GM12878 (cell line): ENCODE measurements around the gene SERPINB10.

Source experiments
- EZH2 ChIP-seq: IDR thresholded peaks from 2 replicates; pipeline ENCODE4 v1.6.1; 2012; ENCODE audit warnings: low read depth, mild to moderate bottlenecking, control low read depth, inconsistent platforms, low read length, borderline replicate concordance; ENCODE audit not compliant: control insufficient read depth
- JUND ChIP-seq: IDR thresholded peaks from 2 replicates; pipeline ENCODE4 v1.6.1; 2012; ENCODE audit warnings: low read depth, mild to moderate bottlenecking, low read length, improper control_type of control experiment, moderate library complexity
- TF ChIP-seq, protein P1 (sequence below): IDR thresholded peaks from 2 replicates; pipeline ENCODE4 v1.6.1; 2012; ENCODE audit warnings: mild to moderate bottlenecking, low read depth, low read length
- TF ChIP-seq, protein P2 (sequence below), 3 experiments: IDR thresholded peaks in 2 of 3; conservative IDR thresholded peaks in 1 of 3; 2 replicates each; pipeline ENCODE4 v1.5.1; 2011; ENCODE audit warnings: low read depth in 3 of 3, low read length in 3 of 3, mild to moderate bottlenecking in 3 of 3, control low read depth in 2 of 3, moderate library complexity in 2 of 3, inconsistent platforms in 1 of 3, mixed read lengths in 1 of 3; ENCODE audit not compliant: control insufficient read depth in 2 of 3, insufficient read depth in 1 of 3; ENCODE audit errors: extremely low read depth in 1 of 3

DNA sequence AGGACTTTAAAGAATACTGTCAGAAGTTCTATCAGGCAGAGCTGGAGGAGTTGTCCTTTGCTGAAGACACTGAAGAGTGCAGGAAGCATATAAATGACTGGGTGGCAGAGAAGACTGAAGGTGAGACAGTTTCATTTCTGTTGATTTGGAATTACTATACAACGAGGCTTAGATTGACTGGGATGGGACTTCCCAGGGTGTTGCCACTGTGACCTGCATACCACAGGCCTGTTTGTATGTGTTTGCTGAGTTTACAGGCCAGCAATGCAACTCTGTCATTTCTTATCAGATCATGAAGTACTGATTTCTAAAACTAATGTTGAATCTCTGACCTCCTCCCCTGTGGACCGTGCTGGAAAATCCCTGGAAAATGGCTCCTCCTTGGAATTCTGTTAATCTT lies 74.0 kb downstream of the SERPINB10 start:
- TF ChIP-seq EZH2 = no peak
- TF ChIP-seq, protein P1, sequence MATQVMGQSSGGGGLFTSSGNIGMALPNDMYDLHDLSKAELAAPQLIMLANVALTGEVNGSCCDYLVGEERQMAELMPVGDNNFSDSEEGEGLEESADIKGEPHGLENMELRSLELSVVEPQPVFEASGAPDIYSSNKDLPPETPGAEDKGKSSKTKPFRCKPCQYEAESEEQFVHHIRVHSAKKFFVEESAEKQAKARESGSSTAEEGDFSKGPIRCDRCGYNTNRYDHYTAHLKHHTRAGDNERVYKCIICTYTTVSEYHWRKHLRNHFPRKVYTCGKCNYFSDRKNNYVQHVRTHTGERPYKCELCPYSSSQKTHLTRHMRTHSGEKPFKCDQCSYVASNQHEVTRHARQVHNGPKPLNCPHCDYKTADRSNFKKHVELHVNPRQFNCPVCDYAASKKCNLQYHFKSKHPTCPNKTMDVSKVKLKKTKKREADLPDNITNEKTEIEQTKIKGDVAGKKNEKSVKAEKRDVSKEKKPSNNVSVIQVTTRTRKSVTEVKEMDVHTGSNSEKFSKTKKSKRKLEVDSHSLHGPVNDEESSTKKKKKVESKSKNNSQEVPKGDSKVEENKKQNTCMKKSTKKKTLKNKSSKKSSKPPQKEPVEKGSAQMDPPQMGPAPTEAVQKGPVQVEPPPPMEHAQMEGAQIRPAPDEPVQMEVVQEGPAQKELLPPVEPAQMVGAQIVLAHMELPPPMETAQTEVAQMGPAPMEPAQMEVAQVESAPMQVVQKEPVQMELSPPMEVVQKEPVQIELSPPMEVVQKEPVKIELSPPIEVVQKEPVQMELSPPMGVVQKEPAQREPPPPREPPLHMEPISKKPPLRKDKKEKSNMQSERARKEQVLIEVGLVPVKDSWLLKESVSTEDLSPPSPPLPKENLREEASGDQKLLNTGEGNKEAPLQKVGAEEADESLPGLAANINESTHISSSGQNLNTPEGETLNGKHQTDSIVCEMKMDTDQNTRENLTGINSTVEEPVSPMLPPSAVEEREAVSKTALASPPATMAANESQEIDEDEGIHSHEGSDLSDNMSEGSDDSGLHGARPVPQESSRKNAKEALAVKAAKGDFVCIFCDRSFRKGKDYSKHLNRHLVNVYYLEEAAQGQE = no peak
- TF ChIP-seq, protein P2, sequence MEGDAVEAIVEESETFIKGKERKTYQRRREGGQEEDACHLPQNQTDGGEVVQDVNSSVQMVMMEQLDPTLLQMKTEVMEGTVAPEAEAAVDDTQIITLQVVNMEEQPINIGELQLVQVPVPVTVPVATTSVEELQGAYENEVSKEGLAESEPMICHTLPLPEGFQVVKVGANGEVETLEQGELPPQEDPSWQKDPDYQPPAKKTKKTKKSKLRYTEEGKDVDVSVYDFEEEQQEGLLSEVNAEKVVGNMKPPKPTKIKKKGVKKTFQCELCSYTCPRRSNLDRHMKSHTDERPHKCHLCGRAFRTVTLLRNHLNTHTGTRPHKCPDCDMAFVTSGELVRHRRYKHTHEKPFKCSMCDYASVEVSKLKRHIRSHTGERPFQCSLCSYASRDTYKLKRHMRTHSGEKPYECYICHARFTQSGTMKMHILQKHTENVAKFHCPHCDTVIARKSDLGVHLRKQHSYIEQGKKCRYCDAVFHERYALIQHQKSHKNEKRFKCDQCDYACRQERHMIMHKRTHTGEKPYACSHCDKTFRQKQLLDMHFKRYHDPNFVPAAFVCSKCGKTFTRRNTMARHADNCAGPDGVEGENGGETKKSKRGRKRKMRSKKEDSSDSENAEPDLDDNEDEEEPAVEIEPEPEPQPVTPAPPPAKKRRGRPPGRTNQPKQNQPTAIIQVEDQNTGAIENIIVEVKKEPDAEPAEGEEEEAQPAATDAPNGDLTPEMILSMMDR (IDR thresholded peaks at IDR 0.05 in 2 of 3, conservative IDR thresholded peaks at IDR 0.05 in 1 of 3; ENCODE audit: control insufficient read depth in 2 of 3, extremely low read depth in 1 of 3, insufficient read depth in 1 of 3, low read depth in 3 of 3, low read length in 3 of 3) = no peak
- TF ChIP-seq JUND = no peak
